Measurements from ENCODE around the gene AQP7.

The AQP7 gene

GRCh38 chr9:33348998-33349397 is 53.4 kb downstream of the AQP7 start:
- CTCF ChIA-PET, result no interaction called here
- DNase-seq (ENCODE audit: extremely low spot score), result no peak
- POLR2A ChIA-PET, result no interaction called here
- no peak for TF ChIP-seq CTCF (IDR thresholded peaks at IDR 0.05; ENCODE audit: control extremely low read depth, extremely low read depth, low read depth, missing control alignments)

- TF ChIP-seq CTCF (IDR thresholded peaks at IDR 0.05; ENCODE audit: control extremely low read depth, extremely low read depth, low read depth, missing control alignments), result no peak
- CTCF ChIA-PET, result interaction anchor here (1.0 kb wide), 1 partner anchor 28 kb away, joined by 4 read pairs; no protein-coding TSS in a partner anchor
- no peak for DNase-seq (ENCODE audit: extremely low spot score)
- POLR2A ChIA-PET, result no interaction called here
Observed at GRCh38 chr9:33346564-33346963, 55.8 kb downstream of the AQP7 start.

- CTCF ChIA-PET, result no interaction called here
- TF ChIP-seq CTCF (IDR thresholded peaks at IDR 0.05; ENCODE audit: control extremely low read depth, extremely low read depth, low read depth, missing control alignments), result no peak
- DNase-seq (ENCODE audit: extremely low spot score), result no peak
- POLR2A ChIA-PET, result no interaction called here
Observed at GRCh38 chr9:33344145-33344544, 58.2 kb downstream of the AQP7 start.

GRCh38 chr9:33341182-33341581 is 61.2 kb downstream of the AQP7 start:
- ChIA-PET CTCF (no interaction called here), POLR2A (no interaction called here)
- no peak for TF ChIP-seq CTCF (IDR thresholded peaks at IDR 0.05; ENCODE audit: control extremely low read depth, extremely low read depth, low read depth, missing control alignments)
- no peak for DNase-seq (ENCODE audit: extremely low spot score)

GRCh38 chr9:33340186-33340585 is 62.2 kb downstream of the AQP7 start:
- TF ChIP-seq CTCF (IDR thresholded peaks at IDR 0.05; ENCODE audit: control extremely low read depth, extremely low read depth, low read depth, missing control alignments), result no peak
- ChIA-PET CTCF (no interaction called here), POLR2A (interaction anchor here (0.6 kb wide), 1 partner anchor 195 kb away, joined by 5 read pairs; no protein-coding TSS in a partner anchor)
- DNase-seq (ENCODE audit: extremely low spot score), result no peak
